Panc1 (cell line): Measurements from ENCODE around the gene NKAIN4. TPM values are rescaled to one million over a fixed set of nuclear protein-coding genes. Genes with fewer than 3 reads are reported as not detected.
A peak's percentile ranks its signal among the peaks of the same experiment; 100 is the strongest.

Experiments used
- ATAC-seq: fragments of 200-7000 bp; cut with Tn5 transposase; 2 replicates; pipeline ENCODE4 v1.9.1; 2020; ENCODE audit warnings: mild to moderate bottlenecking, moderate library complexity
- BruUV-seq: library from RNA; stranded (reverse); fragments of 400-500 nt; replicated peaks from 2 replicates; lab custom pipeline; 2021; lab: Mats Ljungman, UMichigan
- CTCF ChIA-PET: fragments of 300-600 bp; sonication (Branson Sonifier 250); formaldehyde crosslinking; loops from one replicate; lab custom pipeline; 2022; ENCODE audit warnings: antibody characterized with exemption; lab: Charles Lee
- POLR2A ChIA-PET: fragments of 300-600 bp; sonication (Branson Sonifier 250); formaldehyde crosslinking; loops from one replicate; lab custom pipeline; 2022; ENCODE audit warnings: antibody characterized with exemption; lab: Charles Lee
- DNase-seq: peaks from one replicate; pipeline ENCODE4 v3.0.0-alpha.2; 2010; ENCODE audit warnings: low read depth, low spot score
- H3K27ac ChIP-seq: 2 replicates; pipeline ENCODE4 v1.5.1; 2011; ENCODE audit warnings: mild to moderate bottlenecking, low read length, inconsistent platforms
- H3K27me3 ChIP-seq: fragments of 200-500 bp; sonication (Bioruptor generic); 2 replicates; pipeline ENCODE4 v1.6.0; 2014; ENCODE audit warnings: low read length, inconsistent platforms; ENCODE audit not compliant: control insufficient read depth, insufficient read depth
- H3K36me3 ChIP-seq: fragments of 200-500 bp; sonication (Bioruptor generic); 2 replicates; pipeline ENCODE4 v1.5.1; 2014; ENCODE audit warnings: inconsistent platforms, mild to moderate bottlenecking, low read length, moderate library complexity; ENCODE audit not compliant: control insufficient read depth, insufficient read depth
- H3K4me1 ChIP-seq: 2 replicates; pipeline ENCODE4 v1.5.1; 2011; ENCODE audit warnings: inconsistent platforms, mild to moderate bottlenecking, low read length, moderate library complexity; ENCODE audit not compliant: control insufficient read depth, insufficient read depth
- H3K4me3 ChIP-seq, 2 experiments: 2 replicates each; pipeline ENCODE4 v1.5.1; 2011 to 2012; ENCODE audit warnings: low read depth in 2 of 2, low read length in 2 of 2, mild to moderate bottlenecking in 2 of 2, inconsistent platforms in 1 of 2, moderate library complexity in 1 of 2
- H3K9me3 ChIP-seq: fragments of 200-500 bp; sonication (Bioruptor generic); 2 replicates; pipeline ENCODE4 v1.5.1; 2014; ENCODE audit warnings: low read depth, mild to moderate bottlenecking, inconsistent platforms, low read length, moderate library complexity; ENCODE audit not compliant: control insufficient read depth, insufficient read depth
- POLR2AphosphoS5 ChIP-seq: IDR thresholded peaks from 2 replicates; pipeline ENCODE4 v1.6.1; 2012; ENCODE audit warnings: mild to moderate bottlenecking, low read depth, low read length, moderate library complexity
- SIN3A ChIP-seq: IDR thresholded peaks from 2 replicates; pipeline ENCODE4 v1.6.1; 2012; ENCODE audit warnings: low read depth, mild to moderate bottlenecking, low read length, moderate library complexity, borderline replicate concordance; ENCODE audit not compliant: insufficient read depth
- TCF7L2 ChIP-seq: IDR thresholded peaks from 2 replicates; pipeline ENCODE4 v1.6.1; 2011; ENCODE audit warnings: mild to moderate bottlenecking, low read depth, low read length, inconsistent platforms
- in situ Hi-C: cut with HindIII; loops from 2 replicates; pipeline ENCODE4 v1.10.0; 2016; ENCODE audit warnings: low sequenced_read_pairs, low pct_unique_long_range_greater_than_20kb
- intact Hi-C: fragments of 100-400 bp; cut with micrococcal nuclease; formaldehyde crosslinking; loops from one replicate; pipeline ENCODE4 v1.10.0; 2022; ENCODE audit not compliant: unreplicated experiment
- microRNA-seq: library from miRNA; unstranded; fragments of <30 nt; microRNA quantifications from one replicate; pipeline ENCODE4 v1.1.0, GENCODE V29; 2020; ENCODE audit not compliant: unreplicated experiment
- total RNA-seq: library from RNA; stranded (reverse); gene quantifications from one replicate; pipeline ENCODE4 v1.2.1, GENCODE V29; 2021; ENCODE audit not compliant: unreplicated experiment
- TF ChIP-seq, protein P1 (sequence below): fragments of 450-650 bp; IDR thresholded peaks from 2 replicates; pipeline ENCODE4 v1.5.1; 2017; ENCODE audit warnings: mild to moderate bottlenecking
- TF ChIP-seq, protein P2 (sequence below), 2 experiments: IDR thresholded peaks; 2 replicates each; pipeline ENCODE4 v1.6.1; 2011 to 2012; ENCODE audit warnings: low read depth in 2 of 2, control low read depth in 1 of 2, low read length in 1 of 2, mild to moderate bottlenecking in 1 of 2, moderate library complexity in 1 of 2; ENCODE audit not compliant: insufficient read depth in 1 of 2

NKAIN4 gene
- total RNA-seq, 1 experiment from 2014 or later: 5.5 TPM

DNA sequence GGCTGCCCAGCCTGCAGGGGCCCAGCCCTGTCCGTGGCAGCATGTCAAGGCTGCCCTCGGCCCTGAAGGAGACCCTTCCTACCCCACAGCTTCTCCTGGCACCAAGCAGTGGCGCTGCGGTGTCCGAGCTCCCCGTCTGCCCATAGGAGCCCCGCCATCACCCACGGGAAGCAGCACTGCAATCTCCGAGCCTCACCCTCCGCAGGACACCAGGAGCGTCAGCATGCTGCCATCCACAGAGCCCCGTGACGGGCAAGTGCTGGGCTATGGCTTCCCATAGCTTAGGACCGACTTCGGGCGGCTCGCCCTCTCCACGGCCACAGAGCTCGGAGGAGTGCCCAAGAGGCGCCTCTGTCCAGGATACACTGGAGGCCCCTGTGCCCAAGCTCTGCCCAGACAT lies 63.4 kb downstream of the NKAIN4 start:
- POLR2A ChIA-PET: no interaction called here

More for the DNA sequence above, 63.4 kb downstream of the NKAIN4 start:
- BruUV-seq: no TSS peak
- no peak overlapping the region for H3K4me3 ChIP-seq
- no peaks in the 10 kb centered on the region for H3K27me3 ChIP-seq
- TF ChIP-seq, protein P1, sequence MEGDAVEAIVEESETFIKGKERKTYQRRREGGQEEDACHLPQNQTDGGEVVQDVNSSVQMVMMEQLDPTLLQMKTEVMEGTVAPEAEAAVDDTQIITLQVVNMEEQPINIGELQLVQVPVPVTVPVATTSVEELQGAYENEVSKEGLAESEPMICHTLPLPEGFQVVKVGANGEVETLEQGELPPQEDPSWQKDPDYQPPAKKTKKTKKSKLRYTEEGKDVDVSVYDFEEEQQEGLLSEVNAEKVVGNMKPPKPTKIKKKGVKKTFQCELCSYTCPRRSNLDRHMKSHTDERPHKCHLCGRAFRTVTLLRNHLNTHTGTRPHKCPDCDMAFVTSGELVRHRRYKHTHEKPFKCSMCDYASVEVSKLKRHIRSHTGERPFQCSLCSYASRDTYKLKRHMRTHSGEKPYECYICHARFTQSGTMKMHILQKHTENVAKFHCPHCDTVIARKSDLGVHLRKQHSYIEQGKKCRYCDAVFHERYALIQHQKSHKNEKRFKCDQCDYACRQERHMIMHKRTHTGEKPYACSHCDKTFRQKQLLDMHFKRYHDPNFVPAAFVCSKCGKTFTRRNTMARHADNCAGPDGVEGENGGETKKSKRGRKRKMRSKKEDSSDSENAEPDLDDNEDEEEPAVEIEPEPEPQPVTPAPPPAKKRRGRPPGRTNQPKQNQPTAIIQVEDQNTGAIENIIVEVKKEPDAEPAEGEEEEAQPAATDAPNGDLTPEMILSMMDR: no peak
- TF ChIP-seq, protein P2, sequence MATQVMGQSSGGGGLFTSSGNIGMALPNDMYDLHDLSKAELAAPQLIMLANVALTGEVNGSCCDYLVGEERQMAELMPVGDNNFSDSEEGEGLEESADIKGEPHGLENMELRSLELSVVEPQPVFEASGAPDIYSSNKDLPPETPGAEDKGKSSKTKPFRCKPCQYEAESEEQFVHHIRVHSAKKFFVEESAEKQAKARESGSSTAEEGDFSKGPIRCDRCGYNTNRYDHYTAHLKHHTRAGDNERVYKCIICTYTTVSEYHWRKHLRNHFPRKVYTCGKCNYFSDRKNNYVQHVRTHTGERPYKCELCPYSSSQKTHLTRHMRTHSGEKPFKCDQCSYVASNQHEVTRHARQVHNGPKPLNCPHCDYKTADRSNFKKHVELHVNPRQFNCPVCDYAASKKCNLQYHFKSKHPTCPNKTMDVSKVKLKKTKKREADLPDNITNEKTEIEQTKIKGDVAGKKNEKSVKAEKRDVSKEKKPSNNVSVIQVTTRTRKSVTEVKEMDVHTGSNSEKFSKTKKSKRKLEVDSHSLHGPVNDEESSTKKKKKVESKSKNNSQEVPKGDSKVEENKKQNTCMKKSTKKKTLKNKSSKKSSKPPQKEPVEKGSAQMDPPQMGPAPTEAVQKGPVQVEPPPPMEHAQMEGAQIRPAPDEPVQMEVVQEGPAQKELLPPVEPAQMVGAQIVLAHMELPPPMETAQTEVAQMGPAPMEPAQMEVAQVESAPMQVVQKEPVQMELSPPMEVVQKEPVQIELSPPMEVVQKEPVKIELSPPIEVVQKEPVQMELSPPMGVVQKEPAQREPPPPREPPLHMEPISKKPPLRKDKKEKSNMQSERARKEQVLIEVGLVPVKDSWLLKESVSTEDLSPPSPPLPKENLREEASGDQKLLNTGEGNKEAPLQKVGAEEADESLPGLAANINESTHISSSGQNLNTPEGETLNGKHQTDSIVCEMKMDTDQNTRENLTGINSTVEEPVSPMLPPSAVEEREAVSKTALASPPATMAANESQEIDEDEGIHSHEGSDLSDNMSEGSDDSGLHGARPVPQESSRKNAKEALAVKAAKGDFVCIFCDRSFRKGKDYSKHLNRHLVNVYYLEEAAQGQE (IDR thresholded peaks at IDR 0.05; ENCODE audit: insufficient read depth in 1 of 2, low read depth in 2 of 2, low read length in 1 of 2): no peak
- TF ChIP-seq SIN3A (no peak), TCF7L2 (no peak), POLR2AphosphoS5 (no peak)
- DNase-seq: no peak
- intact Hi-C loops: no loop called here
- H3K27ac ChIP-seq: no peak overlapping the region
- in situ Hi-C loops: no loop called here
- no peaks in the 10 kb centered on the region for H3K9me3 ChIP-seq
- H3K4me1 ChIP-seq: no peaks in the 10 kb centered on the region
- CTCF ChIA-PET: no interaction called here
- ATAC-seq: peak; percentile 43
- peaks cover 2% of the 10 kb centered on the region; the same call in 1 of the 2 replicates for H3K36me3 ChIP-seq

Small RNA genes lying within 50 kb of the gene (microRNA-seq; reads per million reads assigned to microRNA genes)
- not detected for gene MIR3196
- 1.3 reads per million for gene MIR4326

Other genes starting within 250 kb of the NKAIN4 start
- gene BHLHE23, start 247.5 kb downstream of the NKAIN4 start, total RNA-seq: not detected
- gene YTHDF1, start 38.3 kb downstream of the NKAIN4 start, total RNA-seq: 43.0 TPM
- gene BIRC7, start 18.6 kb downstream of the NKAIN4 start, total RNA-seq: 9.0 TPM
- 110 TPM for gene ARFGAP1, start 18.4 kb upstream of the NKAIN4 start, total RNA-seq
- gene COL20A1, start 38.7 kb upstream of the NKAIN4 start, total RNA-seq: 0.23 TPM
- 2.4 TPM for gene CHRNA4, start 106.9 kb upstream of the NKAIN4 start, total RNA-seq
- 19.4 TPM for gene KCNQ2, start 218.2 kb upstream of the NKAIN4 start, total RNA-seq
- gene EEF1A2, start 244.6 kb upstream of the NKAIN4 start, total RNA-seq: 178 TPM